ENCODE data around the gene FBXL3.

- no peak for TF ChIP-seq CCAR2 (optimal IDR thresholded peaks at IDR 0.05; ENCODE audit: low read depth, low read length)
- TF ChIP-seq NFYB (CRISPR knock-in tag; IDR thresholded peaks at IDR 0.05), result no peak
- peak; percentile 94 for TF ChIP-seq CTCF (CRISPR knock-in tag; IDR thresholded peaks at IDR 0.05)
- TF ChIP-seq ZNF512 (CRISPR knock-in tag; IDR thresholded peaks at IDR 0.05), result no peak
- TF ChIP-seq ASH2L (IDR thresholded peaks at IDR 0.05; ENCODE audit: insufficient read length, low read depth, low read length), result no peak
- 0 out of 2 replicates have a peak, but pooled peaks have one; percentile 37 for TF ChIP-seq MTA1 (CRISPR knock-in tag; IDR thresholded peaks at IDR 0.05; ENCODE audit: borderline replicate concordance)
Observed at GRCh38 chr13:76980075-76980718, 46.8 kb downstream of the FBXL3 start.

Measured in HepG2 (cell line).